ENCODE data around the gene PRKACB.

PRKACB gene

DNA sequence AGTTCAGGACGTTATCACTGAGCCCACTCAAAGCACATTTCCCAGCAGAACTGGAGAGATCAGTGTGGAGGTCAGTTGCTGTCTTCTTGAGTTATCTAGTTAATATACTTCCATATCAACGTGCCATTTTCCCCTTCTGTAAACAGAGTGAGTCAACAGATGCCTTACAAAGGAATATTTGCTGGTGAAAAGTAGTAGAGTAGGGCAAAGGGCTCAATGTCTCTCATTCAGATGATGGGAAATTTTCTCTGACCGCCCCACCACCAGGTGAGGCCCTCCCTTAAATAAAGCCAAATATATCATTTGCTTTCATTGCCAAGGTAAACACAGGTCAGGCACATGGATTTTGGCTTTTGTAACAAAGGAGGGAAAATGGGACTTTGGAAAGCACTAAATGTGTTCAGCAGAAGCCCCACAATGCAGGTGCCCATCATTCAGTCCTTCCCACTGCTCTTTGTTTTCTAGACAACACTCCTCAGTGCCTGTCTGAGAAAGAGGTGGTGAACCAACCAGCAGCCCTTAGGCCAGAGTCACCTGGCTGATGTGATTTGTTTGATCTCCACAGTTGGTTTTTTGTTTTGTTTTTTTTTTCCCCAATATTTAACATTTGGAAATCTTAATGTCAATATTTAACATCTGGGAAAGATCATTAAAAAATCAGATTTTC, 116.9 kb downstream of the PRKACB start:
- Histone ChIP-seq H3K4me3 (ENCODE audit: insufficient read depth, low read length, poor library complexity, severe bottlenecking) (no peak overlapping the region), H3K9me3 (ENCODE audit: insufficient read depth, low read length) (no peaks in the 10 kb centered on the region), H3K27ac (ENCODE audit: low read depth, low read length) (no peak overlapping the region), H3K27me3 (ENCODE audit: low read length) (no peaks in the 10 kb centered on the region), H3F3A (ENCODE audit: insufficient read depth) (no peaks in the 10 kb centered on the region), H2AFZ (ENCODE audit: low read depth, low read length, severe bottlenecking) (no peak overlapping the region), H3K36me3 (ENCODE audit: low read length) (no peaks in the 10 kb centered on the region), H3K9ac (ENCODE audit: low read length) (no peak overlapping the region), H3K4me2 (ENCODE audit: low read depth, low read length, poor library complexity, severe bottlenecking) (no peak overlapping the region), H4K20me1 (ENCODE audit: low read depth, low read length) (no peaks in the 10 kb centered on the region), H3K79me2 (ENCODE audit: insufficient read depth, low read length) (no peaks in the 10 kb centered on the region), H3K9me2 (replicated peaks; ENCODE audit: insufficient read depth, low read length) (no peaks in the 10 kb centered on the region)
- TF ChIP-seq, protein P1, sequence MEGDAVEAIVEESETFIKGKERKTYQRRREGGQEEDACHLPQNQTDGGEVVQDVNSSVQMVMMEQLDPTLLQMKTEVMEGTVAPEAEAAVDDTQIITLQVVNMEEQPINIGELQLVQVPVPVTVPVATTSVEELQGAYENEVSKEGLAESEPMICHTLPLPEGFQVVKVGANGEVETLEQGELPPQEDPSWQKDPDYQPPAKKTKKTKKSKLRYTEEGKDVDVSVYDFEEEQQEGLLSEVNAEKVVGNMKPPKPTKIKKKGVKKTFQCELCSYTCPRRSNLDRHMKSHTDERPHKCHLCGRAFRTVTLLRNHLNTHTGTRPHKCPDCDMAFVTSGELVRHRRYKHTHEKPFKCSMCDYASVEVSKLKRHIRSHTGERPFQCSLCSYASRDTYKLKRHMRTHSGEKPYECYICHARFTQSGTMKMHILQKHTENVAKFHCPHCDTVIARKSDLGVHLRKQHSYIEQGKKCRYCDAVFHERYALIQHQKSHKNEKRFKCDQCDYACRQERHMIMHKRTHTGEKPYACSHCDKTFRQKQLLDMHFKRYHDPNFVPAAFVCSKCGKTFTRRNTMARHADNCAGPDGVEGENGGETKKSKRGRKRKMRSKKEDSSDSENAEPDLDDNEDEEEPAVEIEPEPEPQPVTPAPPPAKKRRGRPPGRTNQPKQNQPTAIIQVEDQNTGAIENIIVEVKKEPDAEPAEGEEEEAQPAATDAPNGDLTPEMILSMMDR (IDR thresholded peaks at IDR 0.05; ENCODE audit: insufficient read depth, low read length, poor library complexity, severe bottlenecking): no peak
- TF ChIP-seq EZH2phosphoT487 (conservative IDR thresholded peaks at IDR 0.05; ENCODE audit: low read length): no peak

- no peaks in the 10 kb centered on the region for H3K27me3 ChIP-seq (ENCODE audit: low read length)
- H4K20me1 ChIP-seq (ENCODE audit: low read depth, low read length): no peaks in the 10 kb centered on the region
- H2AFZ ChIP-seq (ENCODE audit: low read depth, low read length, severe bottlenecking): no peak overlapping the region
- H3K4me2 ChIP-seq (ENCODE audit: low read depth, low read length, poor library complexity, severe bottlenecking): no peak overlapping the region
- H3F3A ChIP-seq (ENCODE audit: insufficient read depth): no peaks in the 10 kb centered on the region
- no peak overlapping the region for H3K27ac ChIP-seq (ENCODE audit: low read depth, low read length)
- no peaks in the 10 kb centered on the region for H3K79me2 ChIP-seq (ENCODE audit: insufficient read depth, low read length)
- no peaks in the 10 kb centered on the region for H3K9me2 ChIP-seq (replicated peaks; ENCODE audit: insufficient read depth, low read length)
- H3K4me3 ChIP-seq (ENCODE audit: insufficient read depth, low read length, poor library complexity, severe bottlenecking): no peak overlapping the region
- H3K9ac ChIP-seq (ENCODE audit: low read length): no peak overlapping the region
- TF ChIP-seq, protein P1 (IDR thresholded peaks at IDR 0.05; ENCODE audit: insufficient read depth, low read length, poor library complexity, severe bottlenecking): no peak
- no peak for TF ChIP-seq EZH2phosphoT487 (conservative IDR thresholded peaks at IDR 0.05; ENCODE audit: low read length)
- no peaks in the 10 kb centered on the region for H3K9me3 ChIP-seq (ENCODE audit: insufficient read depth, low read length)
- no peaks in the 10 kb centered on the region for H3K36me3 ChIP-seq (ENCODE audit: low read length)
These were observed 120.9 kb downstream of the PRKACB start for GRCh38 chr1:84264961-84265360.

DNA sequence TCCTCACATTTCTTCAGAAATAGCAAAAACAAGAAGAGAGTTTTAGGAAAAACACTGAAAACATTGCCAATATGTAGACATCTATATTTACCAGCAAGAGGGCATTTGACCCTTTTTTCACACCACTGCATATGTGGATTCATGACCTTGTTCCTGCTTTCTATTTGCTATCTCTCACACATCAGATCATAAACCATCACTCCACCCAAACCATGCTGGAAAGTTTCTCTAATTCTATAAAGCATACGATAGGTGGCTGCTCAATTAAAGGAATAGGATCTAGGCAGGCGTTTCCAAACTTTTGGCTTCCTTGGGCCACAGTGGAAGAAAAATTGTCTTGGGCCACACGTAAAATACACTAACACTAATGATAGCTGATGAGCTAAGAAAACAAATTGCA, 121.8 kb downstream of the PRKACB start:
- no peak overlapping the region for H3K4me2 ChIP-seq (ENCODE audit: low read depth, low read length, poor library complexity, severe bottlenecking)
- no peaks in the 10 kb centered on the region for H4K20me1 ChIP-seq (ENCODE audit: low read depth, low read length)
- no peaks in the 10 kb centered on the region for H3K36me3 ChIP-seq (ENCODE audit: low read length)
- no peaks in the 10 kb centered on the region for H3K9me3 ChIP-seq (ENCODE audit: insufficient read depth, low read length)
- no peaks in the 10 kb centered on the region for H3K27me3 ChIP-seq (ENCODE audit: low read length)
- H3K4me3 ChIP-seq (ENCODE audit: insufficient read depth, low read length, poor library complexity, severe bottlenecking): no peak overlapping the region
- H3K9ac ChIP-seq (ENCODE audit: low read length): no peak overlapping the region
- no peaks in the 10 kb centered on the region for H3K79me2 ChIP-seq (ENCODE audit: insufficient read depth, low read length)
- TF ChIP-seq, protein P1 (IDR thresholded peaks at IDR 0.05; ENCODE audit: insufficient read depth, low read length, poor library complexity, severe bottlenecking): no peak
- no peak for TF ChIP-seq EZH2phosphoT487 (conservative IDR thresholded peaks at IDR 0.05; ENCODE audit: low read length)
- no peaks in the 10 kb centered on the region for H3K9me2 ChIP-seq (replicated peaks; ENCODE audit: insufficient read depth, low read length)
- H2AFZ ChIP-seq (ENCODE audit: low read depth, low read length, severe bottlenecking): no peak overlapping the region
- no peak overlapping the region for H3K27ac ChIP-seq (ENCODE audit: low read depth, low read length)
- H3F3A ChIP-seq (ENCODE audit: insufficient read depth): no peaks in the 10 kb centered on the region

Measured in SU-DHL-6 (cell line).